OCI-LY3 (cell line): ENCODE measurements around the gene HEXD.

Experiments used
- EZH2phosphoT487 ChIP-seq: fragments of 200-600 bp; shearing (Covaris generic); IDR thresholded peaks from 2 replicates; pipeline ENCODE4 v1.6.1; 2018; ENCODE audit warnings: antibody characterized with exemption, mixed run types, low read depth
- TF ChIP-seq, protein P1 (sequence below): fragments of 200-600, 300-600 bp; sonication (generic); IDR thresholded peaks from 2 replicates; pipeline ENCODE4 v1.5.1; 2014; ENCODE audit warnings: antibody characterized with exemption, low read length, low read depth

- TF ChIP-seq, protein P1, sequence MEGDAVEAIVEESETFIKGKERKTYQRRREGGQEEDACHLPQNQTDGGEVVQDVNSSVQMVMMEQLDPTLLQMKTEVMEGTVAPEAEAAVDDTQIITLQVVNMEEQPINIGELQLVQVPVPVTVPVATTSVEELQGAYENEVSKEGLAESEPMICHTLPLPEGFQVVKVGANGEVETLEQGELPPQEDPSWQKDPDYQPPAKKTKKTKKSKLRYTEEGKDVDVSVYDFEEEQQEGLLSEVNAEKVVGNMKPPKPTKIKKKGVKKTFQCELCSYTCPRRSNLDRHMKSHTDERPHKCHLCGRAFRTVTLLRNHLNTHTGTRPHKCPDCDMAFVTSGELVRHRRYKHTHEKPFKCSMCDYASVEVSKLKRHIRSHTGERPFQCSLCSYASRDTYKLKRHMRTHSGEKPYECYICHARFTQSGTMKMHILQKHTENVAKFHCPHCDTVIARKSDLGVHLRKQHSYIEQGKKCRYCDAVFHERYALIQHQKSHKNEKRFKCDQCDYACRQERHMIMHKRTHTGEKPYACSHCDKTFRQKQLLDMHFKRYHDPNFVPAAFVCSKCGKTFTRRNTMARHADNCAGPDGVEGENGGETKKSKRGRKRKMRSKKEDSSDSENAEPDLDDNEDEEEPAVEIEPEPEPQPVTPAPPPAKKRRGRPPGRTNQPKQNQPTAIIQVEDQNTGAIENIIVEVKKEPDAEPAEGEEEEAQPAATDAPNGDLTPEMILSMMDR, result no peak
- TF ChIP-seq EZH2phosphoT487, result no peak
Measured at GRCh38 chr17:82464567-82464929, 46.4 kb downstream of the HEXD start.
